C4-2B (cell line): ENCODE measurements around the gene NNT.

Experiments
- ZFX ChIP-seq: fragments of 450-650 bp; IDR thresholded peaks from 2 replicates; pipeline ENCODE4 v1.6.1; 2017
- TF ChIP-seq, protein P1 (sequence below): fragments of 450-650 bp; conservative IDR thresholded peaks from 2 replicates; pipeline ENCODE4 v1.5.1; 2017; ENCODE audit warnings: mild to moderate bottlenecking

DNA sequence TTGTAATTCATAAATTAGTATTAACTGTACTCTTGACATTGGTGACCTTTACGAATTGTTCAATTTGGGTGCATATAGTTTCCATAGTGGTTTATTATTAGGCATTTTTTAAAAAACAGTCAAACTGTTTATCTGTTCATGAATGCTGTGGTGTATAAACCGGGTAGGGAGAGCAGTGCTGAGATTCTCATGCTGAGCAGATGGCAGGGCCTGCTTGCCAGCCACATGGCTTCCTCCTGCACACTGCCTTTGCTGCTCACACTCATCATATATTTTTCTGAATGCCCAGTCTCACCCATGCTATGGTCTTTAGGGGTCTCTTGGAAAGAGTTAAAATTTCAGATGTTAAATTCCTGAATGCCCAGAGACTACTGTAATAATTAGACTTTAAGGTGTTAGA lies 40.8 kb downstream of the NNT start:
- TF ChIP-seq, protein P1, sequence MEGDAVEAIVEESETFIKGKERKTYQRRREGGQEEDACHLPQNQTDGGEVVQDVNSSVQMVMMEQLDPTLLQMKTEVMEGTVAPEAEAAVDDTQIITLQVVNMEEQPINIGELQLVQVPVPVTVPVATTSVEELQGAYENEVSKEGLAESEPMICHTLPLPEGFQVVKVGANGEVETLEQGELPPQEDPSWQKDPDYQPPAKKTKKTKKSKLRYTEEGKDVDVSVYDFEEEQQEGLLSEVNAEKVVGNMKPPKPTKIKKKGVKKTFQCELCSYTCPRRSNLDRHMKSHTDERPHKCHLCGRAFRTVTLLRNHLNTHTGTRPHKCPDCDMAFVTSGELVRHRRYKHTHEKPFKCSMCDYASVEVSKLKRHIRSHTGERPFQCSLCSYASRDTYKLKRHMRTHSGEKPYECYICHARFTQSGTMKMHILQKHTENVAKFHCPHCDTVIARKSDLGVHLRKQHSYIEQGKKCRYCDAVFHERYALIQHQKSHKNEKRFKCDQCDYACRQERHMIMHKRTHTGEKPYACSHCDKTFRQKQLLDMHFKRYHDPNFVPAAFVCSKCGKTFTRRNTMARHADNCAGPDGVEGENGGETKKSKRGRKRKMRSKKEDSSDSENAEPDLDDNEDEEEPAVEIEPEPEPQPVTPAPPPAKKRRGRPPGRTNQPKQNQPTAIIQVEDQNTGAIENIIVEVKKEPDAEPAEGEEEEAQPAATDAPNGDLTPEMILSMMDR = no peak
- TF ChIP-seq ZFX = no peak
